Esophagus (tissue), 2 donors: ENCODE measurements around the gene FAM170B. TPM values are rescaled to one million over a fixed set of nuclear protein-coding genes. Genes with fewer than 3 reads are reported as not detected.

Experiments used
- H3K27ac ChIP-seq, 2 donors: one replicate each; pipeline ENCODE4 v1.5.1; 2013; ENCODE audit warnings: low read depth in 2 of 2, mild to moderate bottlenecking in 2 of 2, inconsistent platforms in 1 of 2, low read length in 1 of 2, moderate library complexity in 1 of 2
- H3K27me3 ChIP-seq, 2 donors: one replicate each; pipeline ENCODE4 v1.6.1; 2013; ENCODE audit warnings: low read length in 2 of 2, control low read depth in 1 of 2, mild to moderate bottlenecking in 1 of 2; ENCODE audit not compliant: insufficient read depth in 2 of 2, control insufficient read depth in 1 of 2
- H3K36me3 ChIP-seq, 2 donors: one replicate each; pipeline ENCODE4 v1.6.1; 2013; ENCODE audit warnings: low read length in 1 of 2; ENCODE audit not compliant: control insufficient read depth in 2 of 2, insufficient read depth in 2 of 2
- H3K4me1 ChIP-seq, 2 donors: one replicate each; pipeline ENCODE4 v1.6.1; 2013; ENCODE audit warnings: low read length in 1 of 2; ENCODE audit not compliant: control insufficient read depth in 2 of 2, insufficient read depth in 2 of 2
- H3K4me3 ChIP-seq, 2 donors: one replicate each; pipeline ENCODE4 v1.5.1; 2013; ENCODE audit warnings: low read length in 2 of 2, mild to moderate bottlenecking in 2 of 2, low read depth in 1 of 2, moderate library complexity in 1 of 2
- H3K9me3 ChIP-seq, 2 donors: one replicate each; pipeline ENCODE4 v1.6.1; 2013; ENCODE audit warnings: mild to moderate bottlenecking in 2 of 2, low read depth in 1 of 2, low read length in 1 of 2, moderate library complexity in 1 of 2; ENCODE audit not compliant: control insufficient read depth in 2 of 2, insufficient read depth in 1 of 2
- WGBS, 2 donors: extraction: QIAGEN DNeasy Blood & Tissue Kit; methylation state at CpG; one replicate each; pipeline ENCODE4 v1.1.7; 2013; 5-methylcytosine and 5-hydroxymethylcytosine counted together
- polyA plus RNA-seq, 2 donors: library from polyadenylated mRNA; stranded (reverse); fragments of 200-250 nt; gene quantifications; one replicate each; pipeline ENCODE4 v1.2.3, GENCODE V29; 2013
- donor health status: healthy with polysubstance abuse.
- donor health status: Bipolar disorder and iron deficiency.

Gene FAM170B
- polyA plus RNA-seq, 2 donors, result not detected

DNA sequence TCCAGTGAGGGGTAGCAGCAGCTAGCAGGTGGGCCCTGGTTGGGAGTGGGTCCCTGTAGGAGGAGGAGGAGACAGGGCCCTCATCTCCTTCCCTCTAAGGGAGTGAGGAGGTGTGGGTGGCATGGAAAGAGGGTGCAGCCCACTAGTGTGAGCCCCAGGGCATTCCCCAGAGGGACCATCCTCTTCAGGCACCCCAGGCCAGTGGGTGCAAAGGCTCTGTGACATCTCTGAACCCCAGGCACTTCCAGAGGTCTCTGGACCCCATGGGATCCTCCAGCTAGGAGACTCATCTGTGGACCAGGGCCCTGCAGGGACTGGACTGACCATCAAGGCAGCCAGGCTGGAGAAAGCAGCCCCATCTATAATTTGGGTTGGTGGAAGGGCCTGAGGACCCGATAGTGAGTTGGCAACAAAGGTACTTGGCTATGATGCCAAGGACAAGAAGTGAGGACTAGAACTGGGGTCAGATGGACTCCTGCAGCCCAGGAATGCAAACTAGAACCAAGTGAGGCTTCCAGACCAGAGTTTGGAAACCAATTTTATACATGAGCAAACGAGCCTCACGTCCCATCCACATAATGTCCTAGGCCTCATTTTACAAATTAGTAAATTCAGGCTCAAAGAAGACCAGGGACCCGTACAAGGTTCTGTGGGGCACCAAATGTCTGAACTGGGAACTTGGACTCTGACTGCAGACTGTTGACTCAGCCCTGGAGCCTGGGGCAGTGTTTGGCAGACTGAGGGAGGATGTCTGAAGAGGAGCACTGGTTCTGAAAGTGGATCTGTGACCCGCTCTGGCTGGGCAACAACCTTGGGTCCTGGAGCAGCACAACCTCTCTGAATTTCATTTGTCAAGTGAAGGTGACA, 17.1 kb downstream of the FAM170B start:
- no peaks in the 10 kb centered on the region for H3K27me3 ChIP-seq
- WGBS, 2 donors, result 78 to 83% methylated on average over 5 of the region's 5 CpGs
- H3K4me1 ChIP-seq, result peaks cover 0 to 4% of the 10 kb centered on the region in 2 donors
- H3K36me3 ChIP-seq, result no peaks in the 10 kb centered on the region
- H3K27ac ChIP-seq, result no peak overlapping the region
- H3K4me3 ChIP-seq, result no peak overlapping the region
- no peaks in the 10 kb centered on the region for H3K9me3 ChIP-seq

DNA sequence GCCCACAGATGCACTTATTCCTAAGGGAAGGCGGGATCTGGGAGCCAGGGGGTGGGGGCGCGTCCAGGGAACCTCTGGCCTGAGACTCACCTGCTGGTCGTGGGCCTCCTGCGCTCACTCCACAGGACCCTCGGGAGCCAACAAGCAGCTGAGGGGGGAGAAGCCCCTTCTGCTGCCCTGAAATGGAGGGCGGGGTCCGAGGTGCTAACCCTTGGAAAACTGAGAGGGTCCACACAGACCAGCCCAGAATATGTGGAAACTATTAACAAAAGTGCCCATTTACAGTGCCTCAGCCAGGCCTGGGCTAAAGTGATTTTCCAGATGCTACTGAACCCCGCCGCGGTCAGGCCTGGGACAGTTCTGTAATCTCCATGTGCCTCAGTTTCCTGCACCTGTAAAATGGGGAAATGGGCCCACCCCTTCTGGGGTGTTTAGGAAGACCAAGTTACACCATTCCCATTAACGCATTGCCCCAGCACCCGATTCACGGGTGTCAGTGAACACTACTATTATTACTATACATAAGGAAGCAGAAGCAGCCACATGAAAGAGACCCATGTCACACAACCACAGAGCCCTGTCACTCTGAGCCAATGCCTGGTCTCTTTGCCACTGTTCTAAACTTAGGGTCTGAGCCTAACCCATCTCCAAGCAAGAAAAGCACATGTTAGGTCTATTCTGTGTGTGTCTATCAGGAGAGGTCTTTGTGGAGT, 17.9 kb downstream of the FAM170B start:
- Histone ChIP-seq H3K36me3 (no peaks in the 10 kb centered on the region), H3K27me3 (no peaks in the 10 kb centered on the region), H3K27ac (no peak overlapping the region), H3K4me1 (peaks cover 0 to 4% of the 10 kb centered on the region in 2 donors), H3K4me3 (peak overlapping the region; percentile 16 to 64), H3K9me3 (no peaks in the 10 kb centered on the region)
- 79 to 82% methylated on average over 14 of the region's 14 CpGs for WGBS, 2 donors

DNA sequence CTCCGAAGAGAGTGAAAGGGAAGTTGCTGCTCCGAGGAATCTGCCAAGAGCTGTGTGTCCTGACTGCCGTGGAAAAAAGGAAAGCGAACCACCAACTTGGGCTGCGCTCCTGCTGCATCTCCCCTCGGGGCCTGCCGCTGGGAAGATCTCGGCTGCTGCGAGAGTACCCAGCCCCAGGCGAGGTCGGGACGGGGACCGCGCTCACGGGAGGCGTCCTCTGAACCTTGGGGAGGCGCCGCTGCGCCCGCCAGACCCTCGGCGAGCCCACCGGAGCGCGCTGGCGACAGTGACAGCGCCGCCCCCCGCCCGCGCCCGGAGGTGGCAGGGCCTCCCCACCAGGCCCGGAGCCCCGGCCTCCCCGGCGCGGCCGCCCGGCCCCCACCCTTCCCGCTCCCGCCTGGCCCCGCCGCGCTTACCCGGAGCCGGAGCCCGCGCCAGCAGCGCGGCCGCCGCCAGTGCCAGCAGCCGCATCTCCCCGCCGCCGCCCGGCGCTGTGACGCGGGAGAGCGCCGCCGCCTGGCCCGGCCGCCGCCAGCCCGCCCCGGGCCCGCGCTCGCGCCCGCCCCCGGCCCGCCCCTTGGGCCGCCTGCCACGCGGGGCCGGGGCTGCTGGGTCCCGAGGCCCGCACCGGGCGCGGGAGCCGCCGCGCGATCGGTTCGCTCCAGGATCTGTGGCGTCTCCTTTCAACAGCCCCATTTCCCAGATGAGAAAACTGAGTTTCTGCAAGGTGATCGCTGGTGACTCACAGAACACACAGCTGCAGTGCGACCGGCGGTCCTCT, 18.6 kb downstream of the FAM170B start, which contains the start of gene VSTM4:
Gene VSTM4 (minus strand): TSS at position 508 of the 781 bp plus-strand sequence. CDS start 37 bp downstream, at position 471.
- WGBS, 2 donors, result 3% methylated on average over 52 to 95 of the region's 95 CpGs
- Histone ChIP-seq H3K27ac (peak within 1 kb of the TSS; percentile 66 to 83), H3K27me3 (no peaks in the 10 kb centered on the region), H3K36me3 (no peaks in the 10 kb centered on the region), H3K4me1 (peaks cover 0 to 4% of the 10 kb centered on the region in 2 donors), H3K9me3 (no peaks in the 10 kb centered on the region), H3K4me3 (peak within 1 kb of the TSS; percentile 55 to 64)

DNA sequence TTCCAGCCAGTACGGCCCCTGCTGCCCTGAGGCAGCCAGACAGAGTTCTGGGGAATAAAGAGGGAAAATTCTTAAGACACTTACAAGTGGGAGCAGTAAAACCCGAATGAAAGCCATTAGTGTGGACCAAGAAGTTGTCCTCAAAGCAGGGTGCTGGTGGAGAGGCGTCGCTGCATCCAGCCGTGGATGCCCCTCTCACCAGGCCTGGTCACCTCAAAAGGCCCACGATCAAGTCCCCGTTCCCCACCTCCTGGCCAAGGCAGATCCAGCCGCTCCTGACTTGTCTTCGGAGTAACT, 19.2 kb downstream of the FAM170B start:
- Histone ChIP-seq H3K9me3 (no peaks in the 10 kb centered on the region), H3K27me3 (no peaks in the 10 kb centered on the region), H3K4me3 (peak overlapping the region; percentile 55 to 64), H3K36me3 (no peaks in the 10 kb centered on the region), H3K27ac (peak overlapping the region; percentile 66 to 83), H3K4me1 (peaks cover 4% of the 10 kb centered on the region in 2 donors)
- WGBS, 2 donors, result 30 to 39% methylated on average over 9 of the region's 9 CpGs

DNA sequence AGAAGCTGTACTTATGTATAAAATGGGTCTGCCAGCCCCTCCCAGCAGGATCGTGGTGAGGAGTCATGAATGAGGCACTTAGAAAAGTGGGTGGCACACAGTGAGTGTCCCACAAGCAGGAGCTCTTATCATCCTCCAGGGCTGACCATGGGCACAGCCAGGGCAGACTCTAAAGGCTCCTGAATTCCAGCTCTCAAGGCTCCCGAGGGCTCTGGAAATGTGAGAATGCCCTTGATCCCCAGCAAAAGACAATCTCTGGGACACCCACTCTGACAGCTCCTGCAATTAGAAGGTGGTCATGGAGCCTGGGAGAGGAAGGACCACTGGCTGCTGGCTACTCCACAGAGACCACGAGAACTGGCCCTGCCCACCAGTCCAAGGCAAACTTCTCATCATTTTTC, 20.1 kb downstream of the FAM170B start:
- 62 to 65% methylated on average over 3 of the region's 3 CpGs for WGBS, 2 donors
- no peaks in the 10 kb centered on the region for H3K9me3 ChIP-seq
- H3K4me1 ChIP-seq, result peaks cover 4 to 5% of the 10 kb centered on the region in 2 donors
- H3K27me3 ChIP-seq, result no peaks in the 10 kb centered on the region
- H3K27ac ChIP-seq, result no peak overlapping the region
- H3K4me3 ChIP-seq, result no peak overlapping the region
- no peaks in the 10 kb centered on the region for H3K36me3 ChIP-seq

DNA sequence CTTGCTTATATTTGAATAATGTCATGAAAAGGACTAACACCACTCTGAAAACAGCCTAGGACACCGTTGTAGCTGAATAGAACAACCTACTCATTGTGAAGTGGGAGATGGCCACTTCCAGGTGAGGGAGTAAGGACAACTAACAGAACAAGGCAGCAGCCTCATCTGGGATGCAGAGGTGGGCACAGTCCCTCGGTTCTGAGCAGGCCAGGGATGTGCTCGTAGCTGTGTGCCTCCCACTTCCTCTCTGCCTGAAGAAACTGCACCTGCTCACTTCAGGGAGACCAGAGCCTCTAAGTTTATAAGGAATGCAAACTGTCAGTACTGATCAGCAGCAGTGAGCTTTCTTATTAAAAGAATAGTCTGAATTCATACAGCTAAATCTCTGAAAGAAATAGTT, 21.0 kb downstream of the FAM170B start:
- no peaks in the 10 kb centered on the region for H3K27me3 ChIP-seq
- H3K4me1 ChIP-seq, result peaks cover 4 to 6% of the 10 kb centered on the region in 2 donors
- no peaks in the 10 kb centered on the region for H3K36me3 ChIP-seq
- H3K4me3 ChIP-seq, result no peak overlapping the region
- no peaks in the 10 kb centered on the region for H3K9me3 ChIP-seq
- H3K27ac ChIP-seq, result no peak overlapping the region
- WGBS, 2 donors, result 54 to 57% methylated on average over 3 of the region's 3 CpGs

DNA sequence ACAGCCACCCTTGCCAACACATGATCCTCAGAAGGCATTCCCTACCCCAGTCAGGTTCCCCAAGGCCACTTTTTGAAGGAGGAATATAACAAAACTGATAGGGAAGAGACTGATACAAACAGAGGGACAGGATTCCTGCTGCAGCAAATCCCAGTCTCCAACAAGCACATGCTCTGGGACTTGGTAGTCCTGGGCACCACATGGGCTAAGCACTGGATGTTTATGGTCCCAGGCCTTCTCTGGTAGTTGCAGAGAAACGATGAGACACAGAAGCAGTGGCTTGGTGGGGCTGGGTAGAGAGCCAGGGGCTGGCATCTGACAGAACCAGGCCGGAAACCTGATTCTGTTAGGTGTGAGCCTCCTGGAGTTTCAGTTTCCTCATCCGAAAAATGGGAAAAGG, 21.7 kb downstream of the FAM170B start:
- H3K27ac ChIP-seq, result no peak overlapping the region
- H3K4me1 ChIP-seq, result peaks cover 9 to 10% of the 10 kb centered on the region in 2 donors
- 66 to 75% methylated on average over 3 of the region's 3 CpGs for WGBS, 2 donors

DNA sequence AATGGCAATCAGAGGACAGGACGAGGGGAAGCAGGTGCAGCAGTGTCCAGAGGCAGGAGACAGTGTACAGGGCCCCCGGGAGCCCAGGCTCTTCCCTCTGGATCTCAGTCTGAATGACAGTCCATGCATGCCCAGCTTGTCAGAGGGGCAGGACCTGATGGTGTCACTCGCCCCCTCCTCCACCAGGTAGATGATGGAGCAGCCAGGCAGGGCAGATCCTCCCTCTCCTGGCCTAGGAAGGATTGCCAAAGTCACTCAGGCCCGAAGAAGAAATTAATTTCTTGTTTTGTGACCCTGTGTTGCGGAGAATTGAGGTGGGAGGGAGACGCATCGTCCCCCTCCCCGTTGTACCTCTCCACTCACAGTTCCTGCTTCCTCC, 22.5 kb downstream of the FAM170B start:
- Histone ChIP-seq H3K9me3 (no peaks in the 10 kb centered on the region), H3K4me1 (peaks cover 9 to 10% of the 10 kb centered on the region in 2 donors), H3K27ac (no peak overlapping the region), H3K4me3 (no peak overlapping the region), H3K36me3 (no peaks in the 10 kb centered on the region), H3K27me3 (no peaks in the 10 kb centered on the region)
- WGBS, 2 donors, result 62 to 74% methylated on average over 8 of the region's 8 CpGs

More for the DNA sequence above, 21.7 kb downstream of the FAM170B start:
- Histone ChIP-seq H3K27me3 (no peaks in the 10 kb centered on the region), H3K36me3 (no peaks in the 10 kb centered on the region), H3K9me3 (no peaks in the 10 kb centered on the region), H3K4me3 (no peak overlapping the region)

DNA sequence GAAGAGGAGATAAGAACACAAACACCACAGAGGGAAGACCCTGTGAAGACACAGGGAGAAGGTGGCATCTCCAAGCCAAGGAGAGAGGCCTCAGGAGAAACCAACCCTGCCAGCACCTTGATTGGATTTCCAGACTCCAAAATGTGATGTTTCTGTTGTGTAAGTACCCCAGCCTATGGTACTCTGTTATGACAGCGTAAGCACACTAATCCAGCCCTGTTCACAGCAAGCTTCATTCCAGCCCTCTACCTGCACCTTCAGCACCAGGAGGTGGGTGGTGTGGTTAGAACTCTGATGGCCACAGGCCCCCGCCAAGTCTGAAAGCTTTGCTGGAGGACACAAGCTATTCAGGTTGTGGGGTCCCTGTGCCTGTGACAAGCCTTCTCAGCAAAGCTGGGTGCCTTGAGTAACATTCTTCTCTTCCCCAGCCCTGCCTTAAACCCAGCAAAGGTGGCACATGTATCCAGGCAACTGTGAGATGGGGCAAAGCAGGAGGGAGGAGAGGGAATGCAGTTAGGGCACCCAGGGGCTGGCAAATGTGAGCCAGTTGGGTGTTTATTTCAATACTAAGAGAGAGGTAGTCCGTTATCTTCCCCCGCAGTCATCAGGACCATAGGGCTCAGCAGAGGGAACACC, 23.0 kb downstream of the FAM170B start:
- H3K4me1 ChIP-seq, result peaks cover 9 to 10% of the 10 kb centered on the region in 2 donors
- no peak overlapping the region for H3K4me3 ChIP-seq
- no peaks in the 10 kb centered on the region for H3K36me3 ChIP-seq
- H3K27me3 ChIP-seq, result no peaks in the 10 kb centered on the region
- 92 to 98% methylated on average over 4 of the region's 4 CpGs for WGBS, 2 donors
- no peak overlapping the region for H3K27ac ChIP-seq
- H3K9me3 ChIP-seq, result no peaks in the 10 kb centered on the region
